ENCODE measurements around the gene CLTCL1.
"Not testable (repeated sequence)": the region's sequence is repeated elsewhere in the genome, so short reads cannot be mapped to it uniquely, and the experiment has no call there.

- TF ChIP-seq CTCF, POLR2A, EP300 (IDR thresholded peaks at IDR 0.05): not testable (repeated sequence)
Observed at GRCh38 chr22:19306535-19306934, 15.0 kb upstream of the CLTCL1 start.

Data from ovary (tissue), 3 donors.